GM18517 (cell line): ENCODE results near the gene GALNT11.
"Not testable (repeated sequence)": the region's sequence is repeated elsewhere in the genome, so short reads cannot be mapped to it uniquely, and the experiment has no call there.

Source experiments
- ATAC-seq: cut with Tn5 transposase; IDR thresholded peaks from one replicate; pipeline ENCODE4 v1.9.1; 2021; ENCODE audit warnings: mild to moderate bottlenecking, moderate library complexity; ENCODE audit not compliant: unreplicated experiment

GALNT11 gene

GRCh38 chr7:152027491-152028365 is 2.3 kb downstream of the GALNT11 start:
- ATAC-seq = not testable (repeated sequence)

DNA sequence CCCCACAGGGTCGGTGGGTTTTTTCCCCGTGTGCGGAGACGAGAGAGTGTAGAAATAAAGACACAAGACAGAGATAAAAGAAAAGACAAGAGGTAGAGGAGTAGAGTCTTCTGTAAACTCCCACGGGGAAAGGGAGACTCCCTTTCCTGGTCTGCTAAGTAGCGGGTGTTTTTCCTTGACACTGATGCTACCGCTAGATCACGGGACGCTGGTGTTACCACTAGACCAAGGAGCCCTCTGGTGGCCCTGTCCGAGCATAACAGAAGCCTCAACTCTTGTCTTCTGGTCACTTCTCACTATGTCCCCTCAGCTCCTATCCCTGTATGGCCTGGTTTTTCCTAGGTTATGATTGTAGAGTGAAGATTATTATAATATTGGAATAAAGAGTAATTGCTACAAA is 4.6 kb downstream of the GALNT11 start:
- not testable (repeated sequence) for ATAC-seq

- ATAC-seq = not testable (repeated sequence)
Measured at GRCh38 chr7:152030639-152031038, 5.2 kb downstream of the GALNT11 start.

DNA sequence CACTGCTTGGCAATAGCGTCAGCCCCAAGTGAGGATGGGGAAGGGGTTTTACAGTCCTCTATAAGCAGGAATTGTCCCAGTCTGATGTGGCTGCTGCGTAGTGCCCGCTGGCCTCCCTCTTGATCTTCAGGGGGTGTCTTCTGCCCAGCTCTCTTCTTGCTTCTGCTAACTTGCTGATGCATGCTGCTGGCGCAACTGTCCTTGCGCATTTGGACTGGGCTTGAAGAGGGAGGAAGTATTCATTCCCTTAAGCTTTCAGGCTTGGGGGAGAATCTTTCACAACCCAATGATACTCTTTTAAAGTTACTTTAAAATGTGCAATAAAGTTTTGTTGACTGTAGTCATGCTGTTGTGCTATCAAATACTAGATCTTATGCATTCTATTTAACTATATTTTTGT is 10.3 kb downstream of the GALNT11 start:
- no peak for ATAC-seq

- not testable (repeated sequence) for ATAC-seq
Measured at GRCh38 chr7:152038410-152038809, 12.9 kb downstream of the GALNT11 start.

- not testable (repeated sequence) for ATAC-seq
Measured at GRCh38 chr7:152043086-152043485, 17.6 kb downstream of the GALNT11 start.

DNA sequence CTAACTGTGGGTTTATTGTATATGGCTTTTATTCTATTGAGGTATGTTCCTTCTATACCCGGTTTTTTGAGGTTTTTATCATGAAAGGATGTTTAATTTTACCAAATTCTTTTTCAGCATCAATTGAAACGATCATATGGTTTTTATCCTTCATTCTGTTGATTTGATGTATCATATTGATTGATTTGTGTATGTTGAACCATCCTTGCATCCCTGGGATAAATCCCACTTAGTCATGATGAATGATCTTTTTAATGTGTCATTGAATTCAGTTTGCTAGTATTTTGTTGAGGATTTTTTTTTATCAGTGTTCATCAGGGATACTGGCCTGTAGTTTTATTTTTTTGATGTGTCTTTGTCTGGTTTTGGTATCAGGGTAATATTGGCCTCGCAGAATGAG is 19.4 kb downstream of the GALNT11 start:
- ATAC-seq = not testable (repeated sequence)

DNA sequence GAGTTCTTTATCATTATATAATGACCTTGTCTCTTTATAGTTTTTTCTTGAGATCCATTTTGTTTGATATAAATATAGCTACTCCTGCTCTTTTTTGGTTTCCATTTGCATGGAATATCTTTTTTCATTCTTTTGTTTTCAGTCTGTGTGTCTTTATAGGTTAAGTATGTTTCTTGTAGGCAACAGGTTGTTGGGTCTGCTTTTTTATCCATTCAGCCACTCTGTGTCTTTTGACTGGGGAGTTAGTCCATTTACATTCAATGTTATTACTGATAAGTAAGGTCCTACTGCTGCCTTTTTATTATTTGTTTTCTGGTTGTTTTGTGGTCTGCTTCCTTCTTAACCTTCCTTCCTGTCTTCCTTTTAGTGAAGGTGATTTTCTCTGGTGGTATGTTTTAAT is 21.1 kb downstream of the GALNT11 start:
- ATAC-seq = no peak

DNA sequence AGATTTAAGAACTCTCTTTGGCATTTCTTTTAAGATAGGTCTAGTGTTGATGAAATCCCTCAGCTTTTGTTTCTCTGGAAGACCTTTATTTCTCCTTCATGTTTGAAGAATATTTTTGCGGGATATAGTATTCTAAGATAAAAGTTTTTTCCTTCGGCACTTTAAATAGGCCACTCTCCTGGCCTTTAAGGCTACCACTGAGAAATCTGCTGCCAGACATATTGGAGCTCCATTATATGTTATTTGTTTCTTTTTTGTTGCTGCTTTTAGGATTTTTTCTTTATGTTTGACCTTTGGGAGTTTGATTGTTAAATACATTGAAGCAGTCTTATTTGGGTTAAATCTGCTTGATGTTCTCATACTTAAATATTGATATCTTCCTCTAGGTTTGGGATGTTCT is 22.6 kb downstream of the GALNT11 start:
- ATAC-seq = no peak

DNA sequence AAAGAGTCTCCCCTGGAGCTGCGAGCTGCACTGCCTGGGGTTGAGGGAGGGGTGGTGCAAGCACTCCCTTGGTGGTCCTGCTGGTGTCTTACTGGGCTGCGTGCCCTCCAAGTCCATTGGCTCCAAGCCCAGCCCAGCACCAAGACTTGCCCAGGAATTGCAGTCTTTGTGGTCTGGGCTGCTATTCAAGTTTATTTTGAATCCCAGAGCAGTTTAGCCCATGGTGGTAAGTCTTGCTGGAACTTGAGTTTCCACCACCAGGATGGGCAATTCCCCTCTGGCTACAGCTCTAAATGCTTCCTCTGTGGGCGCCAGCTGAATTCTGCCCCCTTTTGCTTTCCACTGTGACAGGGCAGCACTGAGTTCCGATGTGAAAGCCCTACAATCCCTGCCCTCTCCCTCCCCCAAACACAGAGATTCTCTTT is 25.1 kb downstream of the GALNT11 start:
- no peak for ATAC-seq

DNA sequence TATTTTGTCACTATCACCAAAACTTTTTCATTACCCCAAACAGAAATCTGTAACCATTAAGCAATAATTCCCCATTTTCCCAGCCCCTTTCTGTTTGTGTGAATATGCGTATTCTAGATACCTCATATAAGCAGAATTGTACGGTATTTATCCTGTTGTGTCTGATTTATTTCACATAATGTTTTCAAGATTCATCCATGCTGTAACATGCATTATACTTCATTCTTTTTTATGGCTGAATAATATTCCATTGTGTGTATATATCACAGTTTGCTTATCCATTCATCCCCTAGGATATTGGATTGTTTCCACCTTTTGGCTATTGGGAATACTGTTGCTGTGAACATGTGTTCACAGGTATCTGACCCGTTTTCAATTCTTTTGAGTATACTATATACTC is 26.5 kb downstream of the GALNT11 start:
- no peak for ATAC-seq

GRCh38 chr7:152052771-152053170 is 27.3 kb downstream of the GALNT11 start:
- ATAC-seq = no peak

DNA sequence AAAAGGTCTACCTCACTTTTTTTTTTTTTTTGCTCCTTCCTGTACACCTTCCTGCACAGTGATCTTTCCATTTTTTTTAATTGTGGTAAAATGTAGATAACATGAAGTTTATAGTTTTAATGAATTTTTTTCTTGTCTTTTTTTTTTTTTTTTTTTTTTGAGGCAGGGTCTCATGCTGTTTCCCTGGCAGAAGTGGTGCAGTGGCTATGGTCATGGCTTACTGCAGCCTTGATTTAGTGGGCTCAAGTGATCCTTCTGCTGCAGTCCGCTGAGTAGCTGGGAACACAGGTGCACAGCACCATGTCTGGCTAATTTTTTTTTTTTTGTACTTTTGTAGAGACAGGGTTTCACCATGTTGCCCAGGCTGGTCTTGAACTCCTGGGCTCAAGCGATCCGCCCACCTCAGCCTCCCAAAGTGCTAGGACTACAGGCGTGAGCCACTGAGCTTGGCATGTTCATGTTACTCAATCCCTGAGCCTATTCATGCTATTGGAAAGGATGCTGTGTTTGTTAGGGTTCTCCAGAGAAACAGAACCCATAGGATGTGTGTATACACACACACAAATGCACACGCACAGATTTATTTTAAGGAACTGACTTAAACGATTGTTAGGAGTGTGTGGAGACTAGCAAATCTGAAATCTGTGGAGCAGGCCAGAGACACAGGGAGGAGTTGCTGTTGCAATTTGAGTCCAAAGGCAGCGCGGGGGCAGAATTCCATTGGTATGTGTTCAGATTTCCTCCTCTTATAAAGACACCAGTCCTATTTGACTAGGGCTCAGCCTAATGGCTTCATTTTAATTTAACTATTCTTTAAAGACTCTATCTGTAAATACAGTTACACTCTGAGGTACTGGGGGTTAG is 29.1 kb downstream of the GALNT11 start:
- no peak for ATAC-seq

DNA sequence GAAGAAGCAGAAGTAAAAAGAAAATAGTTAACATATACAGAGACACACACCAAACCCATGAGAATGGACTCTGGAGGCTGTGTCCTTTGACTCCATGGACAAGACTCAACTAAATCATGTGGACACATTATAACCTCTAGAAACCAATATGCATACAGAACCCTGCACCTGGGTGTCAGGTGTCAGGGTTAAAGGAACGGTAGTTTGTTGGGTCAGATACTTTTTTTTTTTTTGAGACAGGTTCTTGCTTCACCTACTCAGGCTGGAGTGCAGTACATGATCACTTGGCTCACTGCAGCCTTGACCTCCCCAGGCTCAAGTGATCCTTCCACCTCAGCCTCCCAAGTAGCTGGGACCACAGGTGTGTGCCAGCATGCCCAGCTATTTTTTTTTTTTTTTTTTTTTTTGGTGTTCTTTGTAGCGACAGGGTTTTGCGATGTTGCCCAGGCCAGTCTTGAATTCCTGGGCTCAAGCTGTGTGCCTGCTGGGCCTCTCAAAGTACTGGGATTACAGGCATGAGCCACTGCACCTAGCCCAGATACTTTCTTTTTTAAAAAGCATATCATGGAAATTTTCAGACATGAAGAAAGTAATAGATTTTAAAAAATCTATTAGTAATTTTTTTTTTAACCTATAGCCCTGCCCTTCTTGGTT is 31.3 kb downstream of the GALNT11 start:
- no peak for ATAC-seq

- ATAC-seq = no peak
Measured at GRCh38 chr7:152059311-152059710, 33.8 kb downstream of the GALNT11 start.

DNA sequence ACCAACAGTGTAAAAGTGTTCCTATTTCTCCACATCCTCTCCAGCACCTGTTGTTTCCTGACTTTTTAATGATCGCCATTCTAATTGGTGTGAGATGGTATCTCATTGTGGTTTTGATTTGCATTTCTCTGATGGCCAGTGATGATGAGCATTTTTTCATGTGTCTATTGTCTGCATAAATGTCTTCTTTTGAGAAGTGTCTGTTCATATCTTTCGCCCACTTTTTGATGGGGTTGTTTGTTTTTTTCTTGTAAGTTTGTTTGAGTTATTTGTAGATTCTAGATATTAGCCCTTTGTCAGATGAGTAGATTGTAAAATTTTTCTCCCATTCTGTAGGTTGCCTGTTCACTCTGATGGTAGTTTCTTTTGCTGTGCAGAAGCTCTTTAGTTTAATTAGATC is 35.6 kb downstream of the GALNT11 start:
- not testable (repeated sequence) for ATAC-seq

DNA sequence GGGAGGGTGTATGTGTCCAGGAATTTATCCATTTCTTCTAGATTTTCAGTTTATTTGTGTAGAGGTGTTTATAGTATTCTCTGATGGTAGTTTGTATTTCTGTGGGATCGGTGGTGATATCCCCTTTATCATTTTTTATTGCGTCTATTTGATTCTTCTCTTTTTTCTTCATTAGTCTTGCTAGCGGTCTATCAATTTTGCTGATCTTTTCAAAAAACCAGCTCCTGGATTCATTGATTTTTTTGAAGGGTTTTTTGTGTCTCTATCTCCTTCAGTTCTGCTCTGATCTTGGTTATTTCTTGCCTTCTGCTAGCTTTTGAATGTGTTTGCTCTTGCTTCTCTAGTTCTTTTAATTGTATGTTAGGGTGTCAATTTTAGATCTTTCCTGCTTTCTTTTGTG is 37.7 kb downstream of the GALNT11 start:
- ATAC-seq = not testable (repeated sequence)

DNA sequence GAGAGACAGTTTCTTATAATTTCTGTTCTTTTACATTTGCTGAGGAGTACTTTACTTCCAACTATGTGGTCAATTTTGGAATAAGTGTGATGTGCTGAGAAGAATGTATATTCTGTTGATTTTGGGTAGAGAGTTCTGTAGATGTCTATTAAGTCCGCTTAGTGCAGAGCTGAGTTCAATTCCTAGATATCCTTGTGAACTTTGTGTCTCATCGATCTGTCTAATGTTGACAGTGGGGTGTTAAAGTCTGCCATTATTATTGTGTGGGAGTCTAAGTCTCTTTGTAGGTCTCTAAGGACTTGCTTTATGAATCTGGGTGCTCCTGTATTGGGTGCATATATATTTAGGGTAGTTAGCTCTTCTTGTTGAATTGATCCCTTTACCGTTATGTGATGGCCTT is 38.3 kb downstream of the GALNT11 start:
- ATAC-seq = not testable (repeated sequence)

- not testable (repeated sequence) for ATAC-seq
Measured at GRCh38 chr7:152065800-152066344, 40.4 kb downstream of the GALNT11 start.

DNA sequence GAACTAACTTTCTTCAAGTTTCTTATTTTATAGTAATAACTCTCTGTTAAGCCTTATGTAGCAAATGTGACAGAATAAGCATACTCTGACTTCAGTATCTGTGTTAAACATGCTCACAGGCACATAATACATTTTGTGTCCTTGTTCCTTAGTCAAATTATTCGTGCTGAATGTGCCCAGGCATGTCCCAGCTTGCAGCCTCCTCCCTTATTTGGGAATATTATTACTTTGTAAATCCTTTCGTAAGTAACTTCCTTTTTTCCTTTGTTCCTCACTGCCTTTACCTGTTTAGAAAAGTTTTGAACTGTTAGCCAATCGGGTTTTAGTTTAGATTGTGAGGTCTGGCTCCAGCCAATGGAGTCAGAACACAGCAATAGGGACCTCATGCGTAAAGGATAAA is 46.9 kb downstream of the GALNT11 start:
- no peak for ATAC-seq

- ATAC-seq = no peak
Measured at GRCh38 chr7:152073352-152073751, 47.9 kb downstream of the GALNT11 start.
